Activated CD8-positive, alpha-beta memory T cell treated with anti-CD3 and anti-CD28 coated beads, Interleukin-2, amount 50 U/mL, for 24 hours (primary cell): ENCODE results near the gene RRBP1.

Experiments
- DNase-seq: peaks from one replicate; pipeline ENCODE4 v3.0.0-alpha.2; 2020; ENCODE audit errors: extremely low read depth

RRBP1 gene

DNA sequence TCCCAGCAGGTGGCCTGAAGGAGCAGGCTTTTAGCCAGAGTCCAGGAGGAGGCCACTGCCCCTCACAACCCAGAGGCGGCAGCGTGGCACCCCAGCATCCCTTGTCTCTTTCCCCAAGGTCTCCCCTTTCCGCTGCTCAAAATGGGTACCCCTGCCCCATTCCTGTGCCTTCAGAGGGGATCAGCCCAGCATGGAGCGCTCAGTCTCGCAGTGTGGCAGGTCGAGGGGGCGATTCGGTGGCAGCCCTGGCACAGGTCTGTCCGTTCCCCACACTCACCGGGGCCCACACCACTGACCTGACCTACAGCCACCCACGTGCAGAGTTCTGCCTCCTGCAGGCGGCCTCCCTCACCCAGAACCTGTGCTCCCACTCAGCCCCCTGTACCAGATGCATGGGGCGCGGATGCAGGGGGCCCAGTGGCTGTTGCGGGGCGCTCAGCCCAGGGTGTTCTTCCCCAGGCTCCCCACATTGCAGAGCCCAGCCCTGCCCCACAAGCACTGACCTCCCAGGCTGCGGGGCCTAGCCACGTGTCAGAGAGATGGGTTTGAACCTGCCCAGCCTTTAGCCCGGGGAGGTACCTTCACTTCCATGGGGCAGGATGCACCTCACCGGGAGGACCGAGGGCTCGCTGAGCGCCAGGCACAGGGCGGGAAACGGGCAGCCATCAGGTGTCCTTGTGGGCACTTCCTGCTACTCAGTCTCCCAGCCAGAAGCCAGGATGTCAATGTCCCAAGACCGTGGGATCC is 70.3 kb downstream of the RRBP1 start:
- DNase-seq, result no peak

DNA sequence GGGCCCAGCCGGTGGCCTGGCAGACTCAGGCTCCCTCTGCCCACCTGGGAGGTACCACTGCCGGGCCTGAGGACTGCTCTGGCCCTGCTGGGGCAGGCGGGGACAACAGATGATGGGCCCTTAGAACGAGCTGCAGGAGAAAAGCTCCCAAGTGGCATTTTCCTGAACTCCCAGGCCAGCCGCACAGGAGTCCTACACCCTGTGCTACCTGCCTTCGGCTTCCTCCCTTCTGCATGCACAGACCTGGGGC is 70.8 kb downstream of the RRBP1 start:
- DNase-seq, result no peak

DNA sequence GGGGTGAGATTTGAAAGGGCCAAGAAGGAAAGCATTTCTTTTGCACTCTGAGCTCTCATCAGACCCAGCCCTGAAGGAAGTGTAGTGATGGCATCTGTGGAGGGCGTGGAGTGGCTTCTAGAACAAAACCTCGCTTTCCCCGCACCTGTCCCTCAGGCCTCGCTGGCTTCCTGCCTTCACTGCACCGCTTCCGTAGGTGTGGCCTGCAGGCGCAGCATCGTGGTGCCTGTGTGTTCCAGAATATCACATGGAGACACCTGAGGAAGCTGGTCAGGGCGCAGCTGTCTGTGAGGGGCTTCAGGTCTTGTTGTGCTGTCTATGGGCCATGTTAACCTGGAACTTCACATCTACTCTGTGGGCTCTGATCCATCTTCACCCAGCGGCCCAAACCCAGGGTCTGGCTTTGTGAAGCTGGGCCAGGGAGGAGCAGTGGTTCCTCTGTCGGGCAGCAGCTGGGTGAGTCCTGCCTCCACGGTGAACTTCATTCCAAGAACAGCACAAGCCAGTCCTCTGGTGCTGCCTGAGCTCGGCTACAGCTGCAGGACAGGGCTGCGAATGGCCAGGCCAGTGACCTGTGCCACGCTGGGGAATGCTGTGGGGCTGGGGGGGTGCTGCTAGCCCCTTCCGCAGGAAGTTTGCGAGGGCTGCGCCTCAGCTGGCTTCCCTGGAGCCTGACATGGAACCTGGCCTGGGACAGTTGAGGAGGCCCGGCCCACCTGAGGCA is 71.3 kb downstream of the RRBP1 start:
- DNase-seq, result peak; percentile 13

DNA sequence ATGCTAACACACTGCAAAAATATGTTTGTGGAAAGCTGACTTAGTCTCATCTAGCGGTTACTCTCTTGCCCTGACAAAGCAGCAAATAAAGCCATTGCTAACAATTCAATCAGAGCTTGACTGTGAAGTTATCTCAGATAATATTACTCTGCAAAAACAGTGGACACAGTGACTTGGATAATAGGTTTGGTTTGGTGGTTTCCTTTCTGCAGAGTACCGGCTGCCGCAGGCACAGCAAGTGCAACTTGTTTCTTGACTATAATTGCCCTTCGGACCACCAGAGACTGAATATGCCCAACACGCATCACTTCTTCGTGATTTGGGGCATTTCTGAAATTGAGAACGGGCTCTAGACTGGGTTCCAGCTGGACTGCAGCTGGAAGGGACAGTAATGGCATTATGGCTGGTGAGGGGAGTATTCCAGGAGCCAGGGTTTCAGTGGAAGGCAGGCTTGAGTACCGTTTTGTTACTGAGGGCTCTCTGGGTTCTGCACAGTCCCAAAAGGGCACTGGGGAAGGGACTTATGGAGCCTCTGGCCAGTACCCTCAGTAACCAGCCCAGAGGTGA is 72.1 kb downstream of the RRBP1 start:
- DNase-seq, result no peak

DNA sequence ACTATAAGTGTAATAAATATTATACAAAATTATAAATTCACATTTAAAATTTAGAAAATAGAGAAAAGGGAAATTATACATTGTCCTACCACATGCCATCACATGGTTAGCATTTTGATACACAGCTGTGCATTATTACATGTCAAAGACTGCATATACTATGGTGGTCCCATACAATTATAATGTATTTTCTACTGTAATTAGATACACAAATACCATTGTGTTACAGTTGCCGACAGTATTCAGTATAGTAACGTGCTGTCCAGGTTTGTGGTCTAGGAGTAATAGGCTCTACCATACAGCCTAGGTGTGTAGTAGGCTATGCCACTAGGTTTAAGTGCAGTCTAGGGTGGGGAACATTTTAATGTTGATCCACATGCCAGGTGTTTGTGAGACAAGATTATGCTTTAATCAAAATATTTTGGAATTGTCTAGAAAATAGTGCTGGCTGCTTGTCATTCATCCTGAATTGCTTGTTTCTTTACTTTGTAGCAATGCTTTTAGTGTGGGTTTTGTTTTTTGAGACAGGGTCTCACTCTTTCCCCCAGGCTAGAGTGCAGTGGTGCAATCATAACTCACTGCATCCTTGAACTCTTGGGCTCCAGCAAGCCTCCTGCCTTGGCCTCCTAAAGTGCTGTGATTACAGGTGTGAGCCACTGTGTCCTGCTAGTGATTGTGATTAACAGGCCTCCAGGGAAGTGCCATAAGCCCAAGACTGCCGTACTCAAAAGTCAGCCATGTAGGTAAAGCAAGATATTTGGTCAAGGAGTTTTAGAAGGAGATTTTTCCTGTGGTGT is 73.1 kb downstream of the RRBP1 start:
- DNase-seq, result no peak

DNA sequence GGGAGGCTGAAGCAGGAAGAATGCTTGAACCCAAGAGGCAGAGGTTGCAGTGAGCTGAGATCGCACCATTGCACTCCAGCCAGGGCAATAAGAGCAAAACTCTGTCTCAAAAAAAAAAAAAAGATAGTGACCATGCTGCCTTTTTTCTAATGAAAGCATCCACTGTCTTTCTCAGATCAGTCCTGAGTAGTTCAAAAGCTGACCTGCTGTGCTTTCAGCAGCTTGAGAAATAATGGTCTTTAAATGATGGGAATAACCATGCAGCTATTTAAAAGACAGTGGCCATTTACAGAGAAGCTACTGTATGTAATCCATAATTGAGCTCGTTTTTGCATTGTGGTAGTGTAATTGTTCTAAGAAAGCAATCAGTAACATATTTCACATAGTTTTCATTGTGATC is 76.0 kb downstream of the RRBP1 start:
- no peak for DNase-seq

DNA sequence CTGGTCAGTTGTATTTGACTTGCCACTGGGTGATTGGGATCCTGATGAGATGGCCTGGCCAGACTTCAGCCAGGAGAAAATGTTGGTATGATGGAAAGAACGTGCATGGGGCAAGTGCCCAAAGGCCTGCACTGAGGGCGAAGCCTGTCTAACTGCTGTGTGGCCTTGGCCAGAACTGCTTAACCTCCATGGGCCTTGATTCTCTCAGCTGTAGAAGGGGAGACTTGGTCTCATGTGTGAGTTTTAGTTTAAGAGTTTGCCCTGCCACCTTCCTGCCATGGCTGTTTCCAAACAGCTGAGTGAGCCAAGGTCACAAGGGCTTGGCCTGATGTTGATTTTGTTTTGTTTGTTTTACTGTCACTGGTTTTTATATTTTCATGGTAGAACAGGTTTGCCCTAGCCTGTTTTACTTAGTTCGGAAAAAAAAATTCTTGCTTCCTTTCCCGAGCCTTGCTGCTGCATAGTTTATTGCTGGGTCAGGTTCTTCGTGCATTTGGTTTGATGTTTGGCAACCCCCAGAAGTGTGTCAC is 76.8 kb downstream of the RRBP1 start:
- no peak for DNase-seq

DNA sequence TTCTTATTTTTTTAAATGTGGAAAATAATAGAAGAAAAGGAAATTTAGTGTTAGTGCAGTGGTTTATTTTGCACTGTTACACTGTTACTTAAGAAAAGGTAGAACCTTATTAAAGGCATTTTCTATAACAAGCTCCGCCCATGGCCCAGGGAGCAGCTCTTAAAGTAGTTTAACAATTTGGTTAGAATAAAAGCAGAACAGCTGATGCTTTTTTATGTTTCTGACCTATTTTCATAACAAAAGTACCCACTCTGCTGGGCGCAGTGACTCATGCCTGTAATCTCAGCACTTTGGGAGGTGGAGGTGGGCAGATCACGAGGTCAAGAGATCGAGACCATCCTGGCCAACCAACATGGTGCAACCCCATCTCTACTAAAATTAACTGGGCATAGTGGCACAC is 79.5 kb downstream of the RRBP1 start:
- DNase-seq, result no peak

DNA sequence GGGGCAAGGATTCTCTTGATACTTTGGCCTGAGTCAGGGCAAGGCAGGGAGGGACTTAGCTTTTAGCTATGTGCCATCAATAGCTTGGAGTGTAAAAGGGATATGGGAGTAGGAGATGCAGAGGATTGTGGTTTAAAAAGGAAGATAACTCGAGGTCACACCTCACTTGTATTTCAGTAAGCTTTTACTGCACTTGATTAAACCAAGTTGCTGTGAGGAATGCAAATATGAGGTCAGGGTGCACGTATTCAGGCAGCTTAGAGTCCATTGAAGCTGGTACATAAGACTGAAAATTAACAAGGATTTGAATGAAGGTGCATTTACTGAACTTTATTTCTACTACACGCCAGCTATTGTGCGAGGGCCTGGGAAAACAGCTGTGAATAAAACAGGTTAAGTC is 80.1 kb downstream of the RRBP1 start:
- DNase-seq, result no peak

DNA sequence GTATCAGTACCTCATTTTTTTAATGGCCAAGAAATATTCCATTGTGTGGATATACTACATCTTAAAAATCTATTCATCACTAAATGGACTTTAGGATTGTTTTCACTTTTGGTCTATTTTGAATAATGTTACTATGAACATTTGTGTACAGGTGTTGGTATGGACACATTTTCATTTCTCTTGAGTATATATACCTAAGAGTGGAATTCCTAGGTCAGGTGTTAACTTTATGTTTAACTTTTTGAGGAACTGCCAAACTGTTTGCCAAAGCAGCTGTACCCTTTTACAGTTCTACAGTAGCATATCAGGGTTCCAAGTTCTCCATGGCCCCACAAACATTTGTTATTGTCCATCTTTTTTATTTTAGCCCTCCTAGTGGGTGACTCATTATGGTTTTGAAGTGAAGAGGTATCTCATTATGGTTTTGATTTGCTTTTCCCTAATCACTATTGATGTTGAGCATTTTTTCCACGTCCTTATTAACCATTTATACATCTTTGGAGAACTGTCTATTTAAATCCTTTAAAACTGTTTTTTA is 84.0 kb downstream of the RRBP1 start:
- no peak for DNase-seq

DNA sequence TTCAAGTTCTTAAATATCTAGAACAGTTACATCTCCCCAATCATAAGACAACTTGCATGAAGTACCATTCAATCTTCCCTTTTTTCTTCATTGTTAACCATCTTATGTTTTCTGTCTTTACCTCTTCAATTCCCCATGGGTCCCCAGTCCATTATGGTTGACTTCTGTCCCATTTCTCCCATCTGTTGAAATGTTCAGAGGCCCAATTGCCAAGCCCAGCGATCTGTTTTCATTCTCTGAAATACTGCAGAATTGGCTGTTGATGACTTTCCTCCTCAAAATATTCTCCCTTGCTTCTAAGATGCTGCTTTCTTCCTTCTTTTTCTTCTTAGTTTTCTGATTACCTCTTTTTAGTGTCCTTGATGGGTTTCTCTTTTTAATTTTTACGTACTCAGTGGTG is 86.2 kb downstream of the RRBP1 start:
- DNase-seq, result no peak

DNA sequence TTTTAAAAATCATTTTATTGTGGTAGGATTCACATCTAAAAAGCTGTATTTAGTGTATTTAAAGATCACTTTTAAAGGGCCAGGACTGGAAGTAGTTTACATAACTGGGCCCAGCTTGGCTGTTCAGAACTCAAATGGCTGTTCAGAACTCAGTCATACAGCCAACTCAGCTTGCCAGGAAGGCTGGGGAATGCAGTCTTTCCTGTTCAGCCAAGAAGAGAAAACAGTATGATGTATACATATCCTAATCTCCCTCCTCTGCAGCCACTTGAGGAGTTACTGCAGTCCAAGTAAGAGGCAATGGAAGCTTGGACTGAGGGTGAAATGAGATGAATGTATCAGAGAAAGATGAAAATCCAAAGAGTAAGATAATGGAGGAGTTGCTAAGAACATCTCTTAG is 87.6 kb downstream of the RRBP1 start:
- DNase-seq, result no peak

DNA sequence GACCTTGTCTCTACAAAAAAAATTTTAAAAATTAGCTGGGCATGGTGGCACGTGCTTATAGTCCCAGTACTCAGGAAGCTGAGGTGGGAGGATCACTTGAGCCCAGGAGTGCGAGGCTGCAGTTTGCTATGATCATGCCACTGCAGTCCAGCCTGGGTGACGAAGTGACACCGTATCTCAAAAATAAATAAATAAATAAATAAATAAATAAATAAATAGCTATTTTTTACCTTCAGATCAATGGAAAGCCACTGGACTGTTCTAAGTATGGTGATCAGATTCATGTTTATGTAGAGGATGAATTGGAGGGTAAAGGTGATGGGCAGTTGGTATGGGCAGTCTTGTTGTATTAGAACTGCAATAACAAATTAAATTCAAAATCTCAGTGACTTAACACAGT is 88.1 kb downstream of the RRBP1 start:
- no peak for DNase-seq

DNA sequence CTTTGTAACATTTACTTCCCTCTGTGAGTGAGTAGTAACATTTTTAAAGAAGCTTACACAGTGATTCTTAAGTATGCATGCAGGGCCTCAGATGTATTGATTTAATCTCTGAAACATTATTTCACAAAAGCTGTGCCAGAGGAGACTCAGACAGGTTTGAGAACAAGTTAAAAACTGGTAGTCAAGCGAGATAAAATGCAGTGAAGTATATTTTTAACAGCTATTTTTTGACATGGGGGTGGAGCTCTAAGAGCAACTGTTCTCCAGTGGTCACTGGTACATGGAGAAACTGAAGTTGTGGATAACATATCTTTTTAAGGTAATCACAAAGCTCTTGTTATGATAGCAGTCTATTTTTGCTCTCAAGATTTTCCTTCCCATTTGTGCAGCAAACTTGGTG is 91.8 kb downstream of the RRBP1 start:
- DNase-seq, result no peak

DNA sequence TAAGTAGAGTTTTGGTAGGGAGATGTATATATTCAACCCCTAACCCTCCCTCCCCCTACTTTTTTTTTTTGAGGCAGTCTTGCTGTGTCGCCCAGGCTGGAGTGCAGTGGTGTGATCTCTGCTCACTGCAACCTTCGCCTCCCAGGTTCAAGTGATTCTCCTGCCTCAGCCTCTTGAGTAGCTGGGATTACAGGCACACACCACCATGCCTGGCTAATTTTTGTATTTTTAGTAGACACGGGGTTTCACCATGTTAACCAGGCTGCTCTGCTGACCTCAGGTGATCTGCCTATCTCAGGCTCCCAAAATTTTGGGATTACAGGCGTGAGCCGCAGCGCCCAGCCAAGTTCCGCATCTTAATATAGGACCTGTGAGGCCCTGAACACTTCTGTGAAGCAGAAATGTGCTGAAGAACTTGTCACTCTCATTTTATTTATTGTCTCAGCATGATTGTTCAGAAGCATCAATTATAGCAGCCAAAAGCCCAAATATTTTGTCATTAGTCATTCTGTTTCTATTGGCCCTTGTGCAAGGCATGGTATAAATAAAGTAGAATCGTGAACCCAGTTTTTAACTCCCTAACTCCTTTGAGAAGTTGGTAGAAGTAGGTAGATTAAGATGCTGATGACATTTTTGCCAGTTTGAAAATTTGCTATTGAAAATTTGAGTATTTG is 92.7 kb downstream of the RRBP1 start:
- no peak for DNase-seq

DNA sequence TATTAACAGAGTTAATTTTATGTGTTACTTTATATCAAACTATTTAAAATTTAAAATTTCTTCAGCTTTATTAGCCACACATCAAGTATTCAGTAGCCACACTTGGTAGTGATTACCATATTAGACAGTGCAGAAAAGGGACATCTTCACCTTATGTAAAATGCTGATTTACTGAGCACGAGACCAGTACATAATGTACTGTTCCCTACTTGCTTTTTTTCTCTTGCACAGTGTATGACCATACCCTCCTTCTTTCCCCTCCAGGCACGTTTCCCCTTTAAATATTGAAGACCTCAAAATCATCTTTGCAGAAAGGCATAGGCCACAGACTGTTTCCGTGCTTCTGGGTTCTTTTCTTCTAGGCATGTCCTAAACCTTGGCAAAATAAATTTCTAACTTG is 94.2 kb downstream of the RRBP1 start:
- no peak for DNase-seq

DNA sequence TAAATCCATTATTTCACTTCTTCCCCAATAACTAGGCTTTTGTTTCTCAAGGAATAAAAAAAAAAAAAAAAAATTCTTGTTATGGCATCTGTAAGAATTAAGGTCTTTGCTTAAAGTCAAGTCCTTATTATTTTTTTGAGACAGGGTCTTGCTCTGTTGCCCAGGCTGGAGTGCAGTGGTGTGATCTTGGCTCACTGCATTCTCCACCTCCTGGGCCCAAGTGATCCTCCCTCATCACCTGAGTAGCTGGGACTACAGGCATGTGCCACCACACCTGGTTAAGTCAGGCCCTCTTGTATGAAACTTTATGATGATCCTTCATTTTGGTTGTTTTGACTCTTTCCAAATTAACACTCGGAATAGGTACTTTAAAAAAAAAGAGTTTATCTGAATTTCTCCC is 94.9 kb downstream of the RRBP1 start:
- DNase-seq, result no peak

DNA sequence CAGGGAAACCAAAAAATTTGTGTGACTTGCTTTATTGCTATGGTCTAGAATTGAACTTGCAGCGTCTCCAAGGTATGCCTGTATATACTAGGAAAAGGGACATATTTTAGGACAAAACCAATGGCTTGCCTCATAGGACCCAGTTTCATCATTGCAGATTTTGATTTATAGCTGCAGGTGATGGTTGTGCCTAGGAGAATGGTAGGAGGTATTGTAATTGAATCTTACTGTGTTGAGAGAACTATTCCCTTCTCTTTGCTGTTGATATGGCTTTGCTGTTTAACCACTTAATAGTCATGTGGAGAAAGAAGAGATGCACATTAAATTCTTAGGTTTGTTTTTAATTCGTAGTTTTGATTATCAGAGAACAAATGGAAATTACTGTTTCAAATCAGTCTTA is 95.8 kb downstream of the RRBP1 start:
- DNase-seq, result no peak

DNA sequence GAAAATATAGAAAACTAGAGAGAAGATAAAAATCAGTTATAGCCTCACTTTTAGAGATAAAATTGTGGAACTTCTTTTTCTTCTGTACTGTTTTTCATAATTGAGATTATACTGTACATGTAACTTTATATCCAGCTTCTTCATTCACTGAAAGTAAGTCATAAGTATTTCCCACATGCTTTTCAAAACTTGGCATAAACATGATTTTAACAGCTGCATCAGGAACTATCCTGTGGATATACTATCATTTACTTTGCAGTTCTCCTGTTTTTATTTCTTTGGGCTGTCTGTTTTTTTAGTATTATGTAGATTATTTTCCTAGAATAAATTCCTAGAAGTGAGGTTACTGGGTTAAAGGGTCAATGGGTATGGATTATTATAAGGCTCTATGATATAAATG is 97.4 kb downstream of the RRBP1 start:
- no peak for DNase-seq

DNA sequence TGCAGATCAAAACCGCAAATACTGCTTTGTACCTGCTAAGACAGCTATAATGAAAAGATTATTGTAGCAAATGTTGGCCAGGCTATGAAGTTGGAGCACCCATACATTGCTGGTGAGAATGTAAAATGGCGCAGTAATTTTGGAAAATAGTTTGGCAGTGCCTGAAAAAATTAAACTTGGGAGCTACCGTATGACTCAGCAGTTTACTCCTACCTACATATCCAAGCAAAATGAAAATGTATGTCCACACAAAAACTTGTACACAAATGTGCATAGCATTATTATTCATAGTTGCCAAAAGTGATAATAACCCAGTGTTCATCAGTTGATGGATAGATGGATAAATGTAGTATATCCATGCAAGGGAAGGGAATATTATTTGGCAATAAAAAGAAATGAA is 98.9 kb downstream of the RRBP1 start:
- no peak for DNase-seq

DNA sequence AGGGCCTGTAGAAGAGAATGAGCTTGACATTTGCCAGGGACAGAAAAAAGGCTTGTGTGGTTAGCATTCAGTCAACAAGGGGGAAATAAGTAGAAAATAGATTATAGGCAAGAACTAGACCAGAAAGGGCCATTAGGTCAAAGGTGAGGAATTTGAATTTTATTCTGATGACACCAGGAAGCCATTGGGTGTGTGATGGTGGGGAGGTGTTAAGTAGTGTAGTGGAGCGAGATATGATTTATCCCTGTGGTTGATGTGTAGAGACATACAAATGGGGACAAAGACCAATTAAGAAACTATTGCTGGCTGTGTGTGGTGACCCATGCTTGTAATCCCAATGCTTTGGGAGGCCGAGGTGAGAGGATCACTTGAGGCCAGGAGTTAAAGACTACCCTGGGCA is 101.1 kb downstream of the RRBP1 start:
- no peak for DNase-seq
